HG02981 (cell line): ENCODE data around the gene TRAFD1.
A peak's percentile ranks its signal among the peaks of the same experiment; 100 is the strongest.
"Not testable (repeated sequence)": the region's sequence is repeated elsewhere in the genome, so short reads cannot be mapped to it uniquely, and the experiment has no call there.

Experiments used
- ATAC-seq: cut with Tn5 transposase; IDR thresholded peaks from one replicate; pipeline ENCODE4 v1.9.1; 2021; ENCODE audit warnings: mild to moderate bottlenecking, moderate library complexity; ENCODE audit not compliant: unreplicated experiment

The TRAFD1 gene

GRCh38 chr12:112125250-112125999, at the start of gene TRAFD1:
TSS of gene TRAFD1 (plus strand) at chr12:112125560. CDS start at chr12:112130523, 4,963 bp downstream.
- peak; percentile 98 for ATAC-seq

GRCh38 chr12:112087055-112087850, 38.1 kb upstream of the TRAFD1 start:
- no peak for ATAC-seq

- ATAC-seq: no peak
These were observed 37.5 kb upstream of the TRAFD1 start for GRCh38 chr12:112087851-112088250.

GRCh38 chr12:112091563-112091962, 33.8 kb upstream of the TRAFD1 start:
- no peak for ATAC-seq

GRCh38 chr12:112096070-112096469, 29.3 kb upstream of the TRAFD1 start:
- ATAC-seq: no peak

GRCh38 chr12:112096667-112097066, 28.7 kb upstream of the TRAFD1 start:
- ATAC-seq: no peak

GRCh38 chr12:112097641-112098040, 27.7 kb upstream of the TRAFD1 start:
- no peak for ATAC-seq

GRCh38 chr12:112100500-112100899, 24.9 kb upstream of the TRAFD1 start:
- not testable (repeated sequence) for ATAC-seq

- no peak for ATAC-seq
These were observed 23.2 kb upstream of the TRAFD1 start for GRCh38 chr12:112102127-112102526.

GRCh38 chr12:112102746-112103145, 22.6 kb upstream of the TRAFD1 start:
- not testable (repeated sequence) for ATAC-seq

GRCh38 chr12:112103758-112104503, 21.4 kb upstream of the TRAFD1 start:
- ATAC-seq: no peak

- ATAC-seq: no peak
These were observed 19.5 kb upstream of the TRAFD1 start for GRCh38 chr12:112105891-112106290.

GRCh38 chr12:112107306-112108201, 17.8 kb upstream of the TRAFD1 start:
- ATAC-seq: no peak

- ATAC-seq: peak; percentile 66
These were observed 16.9 kb upstream of the TRAFD1 start, which contains the start of gene NAA25 for GRCh38 chr12:112108202-112109079. TSS of gene NAA25 (minus strand) at chr12:112108783. CDS start at chr12:112108773, 10 bp downstream.

GRCh38 chr12:112110787-112111662, 14.3 kb upstream of the TRAFD1 start:
- not testable (repeated sequence) for ATAC-seq

GRCh38 chr12:112111931-112112330, 13.4 kb upstream of the TRAFD1 start:
- ATAC-seq: no peak

- no peak for ATAC-seq
These were observed 12.8 kb upstream of the TRAFD1 start for GRCh38 chr12:112112409-112113133.
